GM20431 (cell line): ENCODE data around the gene MRPS26.
"Not testable (repeated sequence)": the region's sequence is repeated elsewhere in the genome, so short reads cannot be mapped to it uniquely, and the experiment has no call there.

Source experiments
- in situ Hi-C: fragments of 300-500 bp; cut with MseI, MboI; formaldehyde crosslinking; loops from one replicate; pipeline ENCODE4 v1.15.0; 2020; ENCODE audit warnings: low sequenced_read_pairs; ENCODE audit not compliant: unreplicated experiment

Gene MRPS26

DNA sequence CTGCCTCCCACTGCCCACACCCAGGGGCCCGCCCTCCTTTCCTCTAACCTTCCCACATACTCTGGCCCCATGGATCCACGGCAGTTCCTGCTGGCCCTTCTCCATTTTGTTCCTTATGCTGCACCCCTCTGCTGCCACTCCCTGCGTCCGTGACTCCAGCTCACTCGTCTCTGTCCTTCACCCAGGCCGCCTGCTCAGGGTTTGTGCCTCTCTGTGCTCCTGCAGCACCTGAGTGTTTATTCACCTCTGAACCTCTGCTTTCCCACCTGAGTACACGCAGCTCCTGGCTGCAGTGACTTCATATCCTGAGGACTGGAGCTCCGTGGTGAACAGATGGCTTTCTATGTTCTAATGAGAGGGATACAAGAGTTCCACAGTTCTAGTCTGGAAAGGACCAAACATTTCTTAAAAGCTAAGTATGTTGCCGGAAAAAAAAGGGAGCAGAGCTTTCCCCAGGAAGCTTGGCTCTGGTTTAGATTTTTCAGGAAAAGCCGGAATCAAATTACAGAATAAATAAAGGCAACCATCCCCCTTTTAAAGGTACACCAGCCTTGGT is 3.9 kb upstream of the MRPS26 start:
- in situ Hi-C loops: no loop called here

DNA sequence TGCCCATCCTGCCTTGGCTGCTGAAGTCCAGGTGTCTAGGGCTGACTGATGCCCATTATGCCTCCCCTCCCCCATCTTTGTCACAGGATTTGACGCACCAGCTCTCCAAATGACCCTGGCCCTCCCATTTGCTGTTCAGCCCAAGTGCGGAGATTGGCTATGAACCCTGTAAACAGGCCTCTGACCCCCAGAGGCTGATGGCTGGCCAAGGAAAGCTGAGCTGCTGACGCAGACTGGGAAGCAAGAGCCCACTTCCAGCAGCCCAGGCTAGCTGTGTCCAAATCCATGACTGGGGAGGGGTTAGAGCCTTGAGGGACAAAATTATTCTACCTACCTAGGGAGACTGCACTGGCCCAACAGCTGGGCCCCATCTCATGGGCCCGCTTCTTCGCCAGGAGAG is 3.2 kb upstream of the MRPS26 start:
- in situ Hi-C loops: no loop called here

DNA sequence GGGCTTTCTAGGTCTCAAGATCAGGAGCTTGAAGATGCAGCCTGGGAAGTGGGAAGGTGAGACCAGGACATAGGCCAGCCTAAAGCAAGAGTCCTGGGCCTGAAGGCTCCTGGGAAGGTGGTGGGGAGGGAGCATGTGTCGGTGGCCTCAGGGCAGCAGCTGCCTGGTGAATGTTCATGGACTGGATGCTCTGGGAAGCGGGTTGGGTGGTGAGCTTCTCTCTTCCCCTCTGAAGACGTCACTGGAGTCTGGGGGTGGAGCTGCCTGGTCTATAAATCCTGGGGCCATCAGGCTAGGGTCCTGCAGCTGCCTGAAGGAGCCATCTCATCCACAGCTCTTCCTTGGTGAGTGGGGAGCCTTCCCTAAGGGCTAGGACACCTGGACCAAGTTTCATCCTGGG is 2.5 kb upstream of the MRPS26 start, which contains the start of gene GNRH2:
TSS of gene GNRH2 (plus strand) at position 301 of the 400 bp plus-strand sequence. CDS start 793 bp downstream, outside the sequence.
- in situ Hi-C loops: no loop called here

DNA sequence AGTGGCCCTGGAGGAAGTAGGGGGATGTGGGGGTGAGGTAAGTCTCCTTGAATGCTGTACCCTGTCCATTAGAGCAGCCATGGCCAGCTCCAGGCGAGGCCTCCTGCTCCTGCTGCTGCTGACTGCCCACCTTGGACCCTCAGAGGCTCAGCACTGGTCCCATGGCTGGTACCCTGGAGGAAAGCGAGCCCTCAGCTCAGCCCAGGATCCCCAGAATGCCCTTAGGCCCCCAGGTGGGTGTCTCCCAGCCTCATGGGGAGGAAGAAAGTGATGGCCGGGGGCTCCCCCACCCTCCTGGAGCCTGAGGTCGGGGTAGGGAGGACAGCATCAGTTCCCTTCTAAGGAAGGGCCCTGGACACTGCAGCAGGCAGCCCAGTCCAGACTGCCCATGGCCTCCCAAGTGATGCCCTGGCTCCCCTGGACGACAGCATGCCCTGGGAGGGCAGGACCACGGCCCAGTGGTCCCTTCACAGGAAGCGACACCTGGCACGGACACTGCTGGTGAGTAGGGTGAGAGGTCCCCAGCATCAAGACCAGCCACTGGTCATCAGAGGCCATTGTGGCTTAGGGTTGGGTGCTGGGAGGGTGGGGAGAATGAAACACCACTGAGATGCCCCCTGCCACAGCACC is 1.4 kb upstream of the MRPS26 start:
- in situ Hi-C loops: no loop called here

DNA sequence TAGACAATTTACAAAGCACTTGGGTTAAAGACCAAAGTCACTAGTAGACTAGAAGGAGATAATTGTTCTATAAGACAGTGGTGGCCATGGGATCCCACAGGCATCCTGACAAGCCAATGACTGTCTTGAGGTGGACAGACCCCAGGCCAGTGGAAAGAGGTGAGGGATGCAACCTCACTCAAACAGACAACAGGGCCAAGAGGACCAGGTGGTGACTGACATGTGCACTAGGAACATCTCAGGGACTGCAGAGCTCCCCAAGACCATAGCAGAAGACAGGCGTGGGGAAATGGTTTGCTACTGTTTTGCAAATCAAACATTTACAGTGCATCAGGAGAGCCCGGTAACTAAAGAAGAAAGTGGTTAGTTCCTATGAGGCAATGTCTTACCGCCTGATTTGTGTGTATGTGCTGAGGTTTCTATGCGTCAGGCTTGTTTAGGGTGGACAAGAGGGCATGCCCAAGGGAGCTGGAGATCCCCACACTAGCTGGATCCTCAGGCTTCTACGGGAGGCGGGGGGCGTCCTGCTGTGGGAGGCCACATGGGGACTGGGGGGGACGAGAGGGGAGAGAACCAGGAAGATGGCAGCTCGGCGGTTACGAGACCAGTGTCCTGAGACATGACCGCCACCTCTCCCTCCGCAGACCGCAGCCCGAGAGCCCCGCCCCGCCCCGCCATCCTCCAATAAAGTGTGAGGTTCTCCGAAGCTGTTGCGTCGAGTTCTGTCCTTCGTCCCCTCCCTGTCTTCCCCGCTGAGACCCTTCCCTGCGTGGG is 623 bp upstream of the MRPS26 start:
- in situ Hi-C loops: no loop called here

DNA sequence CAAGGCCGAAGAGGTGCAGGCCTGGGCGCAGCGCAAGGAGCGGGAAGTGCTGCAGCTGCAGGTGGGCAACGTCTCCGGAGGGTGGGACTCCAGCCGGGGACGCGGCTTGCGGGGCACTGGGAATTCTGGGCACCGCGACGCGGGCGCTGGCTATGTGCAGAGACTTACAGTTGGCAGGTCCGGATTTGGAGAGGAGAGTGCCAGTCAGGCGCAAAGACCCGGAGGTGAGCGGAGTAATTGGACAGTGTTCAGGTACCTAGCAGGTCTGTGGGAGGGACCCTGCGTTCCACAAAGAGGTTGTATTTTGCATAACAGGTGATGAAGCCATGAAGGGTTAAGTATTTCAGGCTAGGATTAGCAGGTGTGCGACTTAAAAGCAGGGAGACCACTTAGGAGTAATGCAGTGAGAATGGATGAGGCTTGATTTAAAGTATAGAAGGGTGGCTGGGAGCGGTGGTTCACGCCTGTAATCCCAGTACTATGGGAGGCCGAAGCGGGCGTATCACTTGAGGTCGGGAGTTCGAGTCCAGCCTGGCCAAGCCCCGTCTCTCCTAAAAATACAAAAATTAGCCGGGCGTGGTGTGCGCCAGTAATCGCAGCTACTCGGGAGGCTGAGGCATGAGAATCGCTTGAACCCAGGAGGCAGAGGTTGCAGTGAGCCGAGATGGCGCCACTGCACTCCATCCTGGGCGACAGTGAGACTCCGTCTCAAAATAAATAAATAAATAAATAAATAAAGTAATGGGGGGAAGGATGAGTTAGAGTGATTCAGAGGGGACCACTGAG is 1.0 kb downstream of the MRPS26 start:
- in situ Hi-C loops: no loop called here

DNA sequence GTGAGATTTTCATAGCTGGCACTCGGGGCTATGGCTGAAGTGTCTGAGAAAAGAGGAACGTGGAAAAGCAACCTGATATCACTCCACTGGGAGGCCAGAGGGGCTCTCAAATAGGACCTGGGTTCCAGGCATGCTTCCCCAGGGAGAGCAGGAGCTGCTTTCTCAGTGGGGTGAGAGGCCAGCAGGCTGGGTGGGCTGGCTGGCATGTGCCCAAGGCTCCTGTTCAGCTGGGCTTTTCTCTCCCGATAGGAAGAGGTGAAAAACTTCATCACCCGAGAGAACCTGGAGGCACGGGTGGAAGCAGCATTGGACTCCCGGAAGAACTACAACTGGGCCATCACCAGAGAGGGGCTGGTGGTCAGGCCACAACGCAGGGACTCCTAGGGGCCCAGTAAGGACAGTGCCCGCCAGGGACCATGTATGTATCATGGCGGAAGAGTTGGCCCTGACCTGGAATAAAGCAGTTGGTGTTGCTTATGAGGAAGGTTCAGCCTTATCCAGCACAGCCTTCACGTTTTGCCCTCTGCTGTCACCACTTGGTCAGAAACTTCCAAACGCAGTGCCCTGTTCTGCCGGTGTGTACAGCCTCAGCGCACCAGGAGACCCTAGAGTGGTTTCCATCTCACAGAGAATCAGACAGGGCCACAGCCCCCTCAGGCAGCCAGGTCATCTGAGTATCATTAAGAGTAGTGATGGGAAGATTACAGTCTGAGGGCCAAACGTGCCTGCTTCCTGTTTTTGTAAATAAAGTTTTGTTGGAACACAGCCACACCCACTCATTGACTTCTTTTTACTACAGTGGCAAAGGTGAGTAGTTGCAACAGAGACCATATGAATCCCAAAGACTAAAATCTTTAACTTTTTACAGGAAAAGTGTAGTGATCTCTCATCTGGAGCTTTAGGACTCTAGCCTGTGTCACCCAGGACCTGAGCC is 1.9 kb downstream of the MRPS26 start:
- in situ Hi-C loops: no loop called here

DNA sequence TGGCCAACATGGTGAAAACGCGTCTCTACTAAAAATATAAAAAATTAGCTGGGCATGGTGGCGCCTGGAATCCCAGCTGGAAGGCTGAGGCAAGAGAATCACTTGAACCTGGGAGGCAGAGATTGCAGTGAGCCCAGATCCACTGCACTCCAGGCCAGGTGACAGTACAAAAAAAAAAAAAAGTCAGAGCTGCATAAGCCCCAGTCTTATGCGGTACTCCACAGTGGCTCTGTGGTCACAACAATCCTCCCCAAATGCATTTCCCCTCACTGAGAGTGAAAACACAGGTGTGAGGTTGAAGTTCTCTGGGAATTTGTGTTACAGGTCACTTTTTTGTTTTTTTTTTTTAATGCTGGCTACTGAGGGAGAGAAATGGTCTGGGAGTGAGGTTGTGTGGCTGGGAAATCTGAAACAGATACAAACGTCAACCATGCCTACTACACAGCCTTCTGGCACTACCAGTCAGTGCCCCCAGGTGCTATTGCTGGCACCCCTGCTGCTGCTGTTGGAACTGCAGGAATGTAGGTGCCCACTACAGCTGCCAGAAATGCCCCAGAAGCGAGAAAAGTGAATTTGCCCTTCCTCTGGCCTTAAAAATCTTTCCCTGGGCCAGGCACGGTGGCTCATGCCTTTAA is 5.7 kb downstream of the MRPS26 start:
- in situ Hi-C loops: no loop called here

DNA sequence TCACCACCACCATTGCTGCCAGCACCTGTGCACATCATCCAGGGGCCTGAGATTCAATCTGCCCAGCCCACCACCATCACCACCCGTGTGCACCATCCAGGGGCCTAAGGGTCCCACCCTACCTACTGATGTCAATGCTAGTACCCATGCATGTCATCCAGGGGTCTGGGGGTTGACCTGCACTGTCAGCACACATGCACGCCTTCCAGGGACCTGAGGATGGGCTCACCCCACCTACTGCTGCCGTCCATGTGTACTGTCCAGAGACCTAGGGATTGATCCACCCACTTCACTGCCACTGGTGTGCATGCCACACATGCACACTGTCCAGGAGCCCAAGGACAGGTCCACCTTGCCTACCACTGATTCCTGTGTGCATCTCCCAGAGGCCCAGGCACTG is 13.6 kb downstream of the MRPS26 start:
- in situ Hi-C loops: no loop called here

DNA sequence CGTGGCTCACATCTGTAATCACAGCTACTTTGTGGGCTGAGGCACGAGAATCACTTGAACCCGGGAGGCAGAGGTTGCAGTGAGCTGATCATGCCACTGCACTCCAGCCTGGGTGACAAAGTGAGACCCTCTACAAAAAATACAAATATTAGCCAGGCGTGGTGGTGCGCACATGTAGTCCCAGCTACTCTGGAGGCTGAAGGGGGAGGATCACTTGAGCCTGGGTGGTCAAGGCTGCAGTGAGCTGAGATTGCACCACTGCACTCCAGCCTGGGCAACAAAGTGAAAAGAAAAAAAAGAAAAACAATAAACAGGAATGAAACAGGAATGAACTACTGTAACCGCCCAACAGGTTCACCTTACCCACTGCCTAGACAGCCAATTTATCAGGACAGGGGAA is 18.3 kb downstream of the MRPS26 start:
- in situ Hi-C loops: not testable (repeated sequence)

DNA sequence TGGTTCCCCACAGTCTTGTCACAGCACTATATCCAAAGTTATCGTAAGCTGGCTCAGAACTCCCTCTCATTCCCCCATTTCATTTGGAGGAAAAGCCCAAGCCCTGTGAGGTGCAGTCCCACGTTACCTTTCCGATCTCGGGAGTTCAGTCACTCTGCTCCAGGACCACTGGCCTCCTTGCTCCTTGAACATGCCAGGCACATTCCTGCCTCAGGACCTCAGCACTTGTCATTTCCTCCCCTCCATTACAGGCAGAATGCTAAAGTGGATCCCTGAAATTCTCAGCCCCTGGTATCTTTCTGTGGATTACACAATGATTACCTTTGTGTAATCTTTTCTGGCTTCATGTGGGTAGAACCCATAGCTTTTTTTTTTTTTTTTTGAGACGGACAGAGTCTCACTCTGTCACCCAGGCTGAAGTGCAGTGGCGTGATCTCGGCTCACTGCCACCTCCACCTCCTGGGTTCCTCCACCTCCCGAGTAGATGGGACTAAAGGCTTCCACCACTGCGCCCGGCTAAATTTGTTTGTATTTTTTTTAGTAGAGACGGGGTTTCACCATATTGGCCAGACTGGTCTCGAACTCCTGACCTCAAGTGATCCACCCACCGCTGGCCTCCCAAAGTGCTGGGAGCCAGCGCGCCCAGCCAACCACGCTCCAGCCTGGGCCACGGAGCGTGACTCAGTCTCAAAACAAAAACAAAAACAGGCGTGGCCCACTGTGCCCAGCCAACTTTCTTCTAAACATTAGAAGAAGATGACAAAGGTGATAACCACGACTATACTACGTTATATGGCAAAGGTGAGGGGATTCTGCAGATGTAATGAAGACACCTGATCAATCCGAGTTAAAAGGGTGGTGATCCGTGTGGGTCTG is 21.5 kb downstream of the MRPS26 start:
- in situ Hi-C loops: no loop called here

DNA sequence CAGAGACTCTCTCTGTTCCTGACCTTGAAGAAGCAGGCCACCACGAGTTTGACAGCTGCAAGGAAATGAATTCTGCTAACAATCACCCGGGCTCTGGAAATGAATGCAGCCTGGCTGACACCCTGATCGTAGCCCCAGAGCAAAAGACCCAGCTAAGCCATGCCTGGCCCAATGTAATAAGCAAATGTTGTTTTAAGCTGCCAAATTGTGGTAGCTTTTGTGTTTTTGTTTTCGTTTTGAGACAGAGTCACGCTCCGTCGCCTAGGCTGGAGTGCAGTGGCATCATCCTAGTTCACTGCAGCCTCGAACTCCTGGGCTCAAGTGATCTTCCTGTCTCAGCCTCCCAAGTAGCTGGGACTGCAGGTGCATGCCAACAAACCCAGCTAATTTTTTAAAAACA is 22.2 kb downstream of the MRPS26 start:
- in situ Hi-C loops: no loop called here

DNA sequence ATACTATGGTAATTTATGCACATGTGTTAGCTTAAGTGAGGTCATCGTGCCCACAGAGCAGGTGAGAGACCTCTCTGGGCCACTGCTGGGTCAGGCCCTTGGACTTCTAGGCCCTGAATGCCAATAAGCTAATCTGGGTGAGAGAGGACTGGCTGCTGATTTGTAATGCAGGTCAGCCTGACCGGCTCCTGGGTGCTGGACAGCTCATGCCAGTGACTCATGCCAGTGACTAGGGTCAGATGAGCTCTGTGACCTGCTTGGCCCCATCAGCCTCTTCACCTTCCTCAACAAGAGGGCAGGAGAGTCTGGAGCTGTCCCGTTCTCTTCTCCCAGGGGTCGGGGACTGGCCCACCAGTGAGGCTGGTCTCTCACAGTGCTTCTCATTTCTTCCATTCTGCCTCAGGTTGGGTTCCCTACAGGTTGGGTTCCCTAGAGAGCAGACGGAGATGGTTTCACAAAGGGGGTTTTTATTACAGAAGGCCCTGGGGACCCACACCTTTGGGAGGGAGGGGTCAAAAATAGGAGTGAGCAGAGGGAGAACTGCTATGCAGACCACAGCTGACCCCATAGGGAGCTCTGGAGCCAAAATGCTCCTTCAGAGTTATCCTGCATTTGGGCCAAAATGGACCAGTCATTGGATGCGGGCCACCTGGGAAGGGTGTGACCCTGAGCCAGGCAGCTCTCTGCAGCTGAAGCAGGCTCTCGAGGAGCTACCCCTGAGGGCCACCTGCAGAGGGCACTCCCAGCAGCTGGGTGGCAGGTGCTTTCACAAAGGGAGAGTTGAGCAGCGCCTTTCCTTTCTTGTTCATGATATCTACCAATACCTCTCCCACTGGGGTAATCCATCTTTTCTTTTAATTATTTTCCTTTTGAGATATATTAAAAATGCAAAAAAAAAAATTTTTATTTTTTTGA is 23.4 kb downstream of the MRPS26 start:
- in situ Hi-C loops: no loop called here

DNA sequence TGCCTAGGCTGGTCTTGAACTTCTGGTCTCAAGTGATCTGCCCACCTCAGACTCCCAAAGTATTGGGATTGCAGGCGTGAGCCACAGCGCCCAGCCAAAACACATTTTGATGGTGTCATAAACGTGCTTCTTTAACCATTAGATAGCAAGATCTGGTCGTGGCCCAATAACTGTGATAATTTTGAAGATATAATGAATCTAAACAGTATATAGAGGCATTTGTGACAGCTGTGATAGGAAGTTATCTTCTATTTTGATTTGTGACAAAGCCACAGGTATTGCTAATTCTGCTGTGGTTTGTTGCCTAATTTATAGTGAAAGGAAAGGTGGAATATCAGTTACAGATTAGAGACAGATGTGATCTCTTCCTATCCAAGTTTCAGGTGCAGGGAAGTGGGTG is 24.9 kb downstream of the MRPS26 start:
- in situ Hi-C loops: no loop called here

DNA sequence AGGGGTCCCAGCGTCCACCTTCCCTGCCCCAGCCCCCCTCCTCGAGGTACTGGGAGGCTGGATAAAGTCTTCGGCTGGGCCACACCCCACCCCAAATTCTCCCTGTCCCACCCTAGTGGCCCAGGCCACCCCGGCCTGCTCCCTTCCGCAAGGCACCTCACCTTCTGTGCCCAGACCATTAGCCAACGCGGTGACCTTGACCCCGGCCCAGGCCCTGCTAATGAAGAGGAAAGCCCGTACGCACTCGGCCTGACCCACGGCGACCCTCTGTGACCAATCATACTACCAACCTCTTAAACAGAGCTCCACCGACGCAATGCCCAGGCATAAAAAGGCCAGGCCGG is 25.4 kb downstream of the MRPS26 start:
- in situ Hi-C loops: no loop called here

DNA sequence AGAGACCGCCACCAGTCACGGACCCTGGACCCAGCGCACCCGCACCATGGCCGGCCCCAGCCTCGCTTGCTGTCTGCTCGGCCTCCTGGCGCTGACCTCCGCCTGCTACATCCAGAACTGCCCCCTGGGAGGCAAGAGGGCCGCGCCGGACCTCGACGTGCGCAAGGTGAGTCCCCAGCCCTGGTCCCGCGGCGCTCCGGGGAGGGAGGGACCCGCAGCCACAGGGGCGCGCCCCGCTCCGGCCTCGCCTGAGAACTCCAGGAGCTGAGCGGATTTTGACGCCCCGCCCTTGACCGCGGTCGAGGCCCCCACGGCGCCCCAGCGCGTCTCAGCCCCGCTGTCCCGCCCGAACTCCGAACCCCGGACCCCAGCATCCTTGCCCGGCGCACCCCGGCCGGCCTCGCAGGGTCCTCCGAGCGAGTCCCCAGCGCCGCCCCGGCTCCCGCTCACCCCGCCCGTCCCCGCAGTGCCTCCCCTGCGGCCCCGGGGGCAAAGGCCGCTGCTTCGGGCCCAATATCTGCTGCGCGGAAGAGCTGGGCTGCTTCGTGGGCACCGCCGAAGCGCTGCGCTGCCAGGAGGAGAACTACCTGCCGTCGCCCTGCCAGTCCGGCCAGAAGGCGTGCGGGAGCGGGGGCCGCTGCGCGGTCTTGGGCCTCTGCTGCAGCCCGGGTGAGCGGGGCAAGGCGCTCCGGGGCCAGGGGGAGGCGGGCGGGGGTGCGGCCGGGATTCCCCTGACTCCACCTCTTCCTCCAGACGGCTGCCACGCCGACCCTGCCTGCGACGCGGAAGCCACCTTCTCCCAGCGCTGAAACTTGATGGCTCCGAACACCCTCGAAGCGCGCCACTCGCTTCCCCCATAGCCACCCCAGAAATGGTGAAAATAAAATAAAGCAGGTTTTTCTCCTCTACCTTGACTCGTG is 26.0 kb downstream of the MRPS26 start, which contains the start of gene OXT:
TSS of gene OXT (plus strand) at position 11 of the 920 bp plus-strand sequence. CDS start at position 47, 36 bp downstream.
- in situ Hi-C loops: no loop called here
